Common myeloid progenitor, CD34-positive (primary cell): ENCODE data around the gene CEND1.

ENCODE experiments used
- CTCF ChIA-PET: fragments of 350-600 bp; sonication (Branson Sonifier 250); formaldehyde crosslinking; loops from one replicate; lab custom pipeline; 2021; ENCODE audit warnings: antibody characterized with exemption; lab: Charles Lee
- POLR2A ChIA-PET: fragments of 350-600 bp; sonication (Branson Sonifier 250); formaldehyde crosslinking; loops from one replicate; lab custom pipeline; 2021; ENCODE audit warnings: antibody characterized with exemption; lab: Charles Lee
- DNase-seq, 3 donors: peaks; one replicate each; pipeline versions ENCODE4 v3.0.0 to v3.0.0-alpha.2; 2013
- H3K27ac ChIP-seq, 2 experiments: 1 replicate in 1 of 2; 2 replicates in 1 of 2; pipeline ENCODE4 v1.7.0; 2013; ENCODE audit warnings: inconsistent platforms in 2 of 2, low read length in 2 of 2, mild to moderate bottlenecking in 2 of 2, low read depth in 1 of 2, moderate library complexity in 1 of 2; ENCODE audit not compliant: severe bottlenecking in 2 of 2, insufficient read depth in 1 of 2, poor library complexity in 1 of 2
- H3K27me3 ChIP-seq, 5 experiments: replicated peaks in 2 of 5; 1 replicate in 3 of 5; 2 replicates in 2 of 5; pipeline versions ENCODE4 v1.6.1 to v1.7.0; 2013; ENCODE audit warnings: low read length in 4 of 5, mild to moderate bottlenecking in 2 of 5, moderate library complexity in 2 of 5, inconsistent platforms in 1 of 5; ENCODE audit not compliant: insufficient read depth in 5 of 5, control insufficient read depth in 4 of 5
- H3K36me3 ChIP-seq, 4 experiments: 1 replicate in 2 of 4; 2 replicates in 2 of 4; pipeline versions ENCODE4 v1.6.1 to v1.7.0; 2013; ENCODE audit warnings: low read length in 3 of 4, control low read depth in 1 of 4, mild to moderate bottlenecking in 1 of 4; ENCODE audit not compliant: control insufficient read depth in 4 of 4, insufficient read depth in 4 of 4
- H3K4me1 ChIP-seq, 4 experiments: 1 replicate in 3 of 4; 2 replicates in 1 of 4; pipeline versions ENCODE4 v1.6.1 to v1.7.1; 2013; ENCODE audit warnings: low read length in 3 of 4, mild to moderate bottlenecking in 3 of 4, control low read depth in 1 of 4, inconsistent platforms in 1 of 4, moderate library complexity in 1 of 4; ENCODE audit not compliant: control insufficient read depth in 4 of 4, insufficient read depth in 4 of 4; ENCODE audit errors: control extremely low read depth in 1 of 4
- H3K4me3 ChIP-seq, 7 experiments: 1 replicate in 4 of 7; 2 replicates in 3 of 7; pipeline versions ENCODE4 v1.5.1 to v1.7.0; 2013; ENCODE audit warnings: mild to moderate bottlenecking in 7 of 7, low read length in 6 of 7, moderate library complexity in 6 of 7, inconsistent platforms in 2 of 7, low read depth in 2 of 7, control low read depth in 1 of 7; ENCODE audit not compliant: insufficient read depth in 4 of 7, control insufficient read depth in 1 of 7; ENCODE audit errors: extremely low read depth in 1 of 7
- H3K9me3 ChIP-seq, 5 experiments: 1 replicate in 4 of 5; 2 replicates in 1 of 5; pipeline versions ENCODE4 v1.6.1 to v1.7.1; 2013; ENCODE audit warnings: low read length in 4 of 5, mild to moderate bottlenecking in 2 of 5, inconsistent platforms in 1 of 5, low read depth in 1 of 5, moderate library complexity in 1 of 5; ENCODE audit not compliant: control insufficient read depth in 4 of 5, insufficient read depth in 2 of 5; ENCODE audit errors: control extremely low read depth in 1 of 5
- WGBS: methylation state at CpG from one replicate; pipeline ENCODE4 v1.1.5; 2013; ENCODE audit not compliant: insufficient coverage; 5-methylcytosine and 5-hydroxymethylcytosine counted together

CEND1 gene

DNA sequence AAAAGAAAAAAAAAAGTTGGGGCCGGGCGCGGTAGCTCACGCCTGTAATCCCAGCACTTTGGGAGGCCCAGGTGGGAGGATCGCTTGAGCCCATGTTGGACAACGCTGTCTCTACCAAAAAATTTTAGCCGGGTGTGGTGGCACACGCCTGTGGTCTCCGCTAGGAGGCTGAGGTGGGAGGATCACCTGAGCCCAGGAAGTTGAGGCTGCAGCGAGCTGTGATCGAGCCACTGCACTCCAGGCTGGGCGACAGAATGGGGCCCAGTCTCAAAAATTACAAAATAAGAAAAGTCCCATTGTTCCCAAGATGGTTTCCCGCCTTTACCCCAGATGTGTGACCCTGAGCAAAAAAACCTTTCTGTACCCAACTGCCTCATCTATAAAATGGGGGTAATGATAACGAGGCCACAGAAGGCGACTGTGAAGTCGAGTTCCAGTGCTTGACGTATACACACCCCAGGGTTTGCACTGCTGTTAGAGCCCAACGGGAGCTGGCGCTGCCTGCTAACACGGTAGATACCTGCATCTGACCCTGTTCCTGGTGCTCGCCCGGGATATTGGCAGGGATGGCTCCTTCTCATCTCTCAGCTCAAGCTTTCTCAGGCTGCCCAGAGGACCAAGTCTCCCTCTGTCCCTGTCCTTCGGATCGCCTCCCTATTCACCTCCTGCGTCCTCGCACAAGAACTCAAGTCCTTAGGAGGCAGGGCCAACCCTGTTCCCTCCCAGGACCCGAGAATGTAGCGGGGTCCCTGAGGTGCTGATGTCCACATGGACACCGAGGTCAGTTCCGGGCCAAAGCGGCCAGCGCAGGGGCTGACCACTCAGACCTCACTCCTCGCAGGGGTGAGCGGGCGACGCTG is 18.8 kb upstream of the CEND1 start:
- H3K27me3 ChIP-seq = no peaks in the 10 kb centered on the region
- ChIA-PET POLR2A (interaction anchor here (0.9 to 2.0 kb wide), 5 partner anchors 11 to 102 kb away, joined by 3 to 17 read pairs (median 3); partner anchors contain the start of genes CHID1, PNPLA2 and POLR2L), CTCF (interaction anchor here (0.9 to 1.7 kb wide), 2 partner anchors 10 to 21 kb away, joined by 3 to 7 read pairs; partner anchors contain the start of gene PNPLA2)
- peak overlapping the region; percentile 86 to 97 for H3K27ac ChIP-seq
- H3K36me3 ChIP-seq = peaks cover 5 to 28% (median 24%) of the 10 kb centered on the region in 4 experiments
- peak overlapping the region; percentile 75 to 99 (median 94) for H3K4me3 ChIP-seq
- 36% methylated on average over 36 of the region's 36 CpGs for WGBS
- DNase-seq = no peak
- H3K9me3 ChIP-seq = no peaks in the 10 kb centered on the region
- peaks cover 8 to 53% (median 39%) of the 10 kb centered on the region in 4 experiments for H3K4me1 ChIP-seq

DNA sequence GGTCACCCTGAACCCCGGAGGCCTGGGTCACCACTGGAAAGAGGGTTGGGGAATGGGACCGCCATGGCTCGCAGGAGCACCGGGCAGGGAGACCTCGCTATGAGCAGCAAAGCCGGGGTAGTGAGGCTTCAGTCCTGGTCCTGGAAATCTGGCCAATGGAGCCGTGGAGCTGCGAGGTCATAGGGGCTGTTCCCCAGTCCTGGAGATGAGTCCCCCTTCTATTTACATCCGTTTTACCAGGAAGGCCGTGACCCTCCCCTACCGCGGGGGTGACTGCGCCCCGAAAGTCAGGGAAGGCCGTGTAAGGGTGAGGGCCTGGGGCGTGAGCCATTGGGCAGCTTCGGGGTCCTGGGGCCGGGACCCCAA is 14.7 kb upstream of the CEND1 start:
- peak overlapping the region; percentile 36 to 79 (median 71) for H3K4me3 ChIP-seq
- DNase-seq = no peak
- POLR2A ChIA-PET = no interaction called here
- CTCF ChIA-PET = interaction anchor here (0.8 to 1.4 kb wide), 3 partner anchors 14 to 29 kb away, joined by 3 read pairs; partner anchors contain the start of gene PNPLA2
- no peaks in the 10 kb centered on the region for H3K27me3 ChIP-seq
- H3K4me1 ChIP-seq = peaks cover 2 to 40% (median 32%) of the 10 kb centered on the region in 4 experiments
- peaks cover 0 to 36% (median 16%) of the 10 kb centered on the region in 4 experiments for H3K36me3 ChIP-seq
- H3K9me3 ChIP-seq = no peaks in the 10 kb centered on the region
- H3K27ac ChIP-seq = peak overlapping the region in 1 of 2 experiments; percentile 49
- 9% methylated on average over 4 of the region's 18 CpGs for WGBS

GRCh38 chr11:803770-804598 is 14.1 kb upstream of the CEND1 start:
- no peak for DNase-seq
- CTCF ChIA-PET = interaction anchor here (1.0 to 1.4 kb wide), 3 partner anchors 15 to 28 kb away, joined by 3 to 5 read pairs (median 3); no protein-coding TSS in a partner anchor
- 77% methylated on average over 22 of the region's 26 CpGs for WGBS
- Histone ChIP-seq H3K9me3 (no peaks in the 10 kb centered on the region), H3K36me3 (peaks cover 0 to 40% (median 19%) of the 10 kb centered on the region in 4 experiments), H3K27me3 (no peaks in the 10 kb centered on the region), H3K27ac (peak overlapping the region in 1 of 2 experiments; percentile 49), H3K4me1 (peaks cover 2 to 40% (median 31%) of the 10 kb centered on the region in 4 experiments), H3K4me3 (peak overlapping the region; percentile 36 to 79 (median 71))
- POLR2A ChIA-PET = no interaction called here

GRCh38 chr11:803467-803742 is 13.5 kb upstream of the CEND1 start:
- Histone ChIP-seq H3K4me1 (peaks cover 0 to 36% (median 27%) of the 10 kb centered on the region in 4 experiments), H3K36me3 (peaks cover 0 to 40% (median 19%) of the 10 kb centered on the region in 4 experiments), H3K27ac (no peak overlapping the region), H3K27me3 (no peaks in the 10 kb centered on the region), H3K9me3 (no peaks in the 10 kb centered on the region), H3K4me3 (no peak overlapping the region)
- 94% methylated on average over 2 of the region's 8 CpGs for WGBS
- CTCF ChIA-PET = interaction anchor here (1.4 kb wide), 2 partner anchors 16 to 28 kb away, joined by 3 to 5 read pairs; no protein-coding TSS in a partner anchor
- POLR2A ChIA-PET = no interaction called here
- no peak for DNase-seq

DNA sequence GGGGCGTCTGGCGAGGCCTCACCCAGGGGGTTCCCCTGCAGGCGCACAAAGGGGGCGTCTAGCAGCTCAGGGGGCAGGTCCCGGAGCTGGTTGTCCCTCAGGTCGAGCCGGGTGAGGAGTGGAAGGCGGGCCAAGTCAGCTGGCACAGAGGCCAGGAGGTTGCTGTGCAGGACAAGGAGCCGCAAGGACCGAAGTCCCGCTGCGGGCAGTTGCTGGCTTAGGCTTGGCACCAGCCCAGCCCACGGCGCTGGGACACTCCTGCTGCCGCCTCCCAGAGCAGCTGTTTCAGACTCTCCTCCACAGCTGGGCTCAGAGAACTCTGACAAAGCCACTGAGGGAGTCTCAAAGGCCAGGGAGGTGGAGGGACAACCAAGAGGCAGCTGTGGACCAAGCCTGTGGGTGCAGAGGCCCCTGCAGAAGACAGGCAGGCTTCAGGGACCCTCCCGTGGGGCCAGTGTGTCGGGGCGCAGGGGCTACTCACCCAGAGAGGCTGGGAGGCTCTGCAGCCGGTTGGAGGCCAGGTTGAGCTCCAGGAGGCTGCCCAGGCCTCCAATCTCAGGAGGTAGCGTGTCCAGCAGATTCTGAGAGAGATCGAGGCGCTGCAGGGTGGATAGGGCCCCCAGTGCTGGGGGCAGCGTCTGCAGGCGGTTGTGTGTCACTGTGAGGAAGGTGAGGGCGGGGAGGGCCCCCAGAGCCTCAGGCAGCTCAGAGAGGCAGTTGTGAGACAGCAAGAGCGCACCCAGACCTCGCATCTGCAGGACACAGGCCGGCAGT is 13.0 kb upstream of the CEND1 start:
- POLR2A ChIA-PET = no interaction called here
- CTCF ChIA-PET = interaction anchor here (1.4 kb wide), 1 partner anchor 17 kb away, joined by 5 read pairs; no protein-coding TSS in a partner anchor
- Histone ChIP-seq H3K36me3 (peaks cover 0 to 40% (median 19%) of the 10 kb centered on the region in 4 experiments), H3K27ac (no peak overlapping the region), H3K9me3 (no peaks in the 10 kb centered on the region), H3K27me3 (no peaks in the 10 kb centered on the region), H3K4me3 (no peak overlapping the region), H3K4me1 (peaks cover 0 to 30% (median 27%) of the 10 kb centered on the region in 4 experiments)
- WGBS = 96% methylated on average over 26 of the region's 28 CpGs
- no peak for DNase-seq

- 99% methylated on average over 18 of the region's 21 CpGs for WGBS
- Histone ChIP-seq H3K27me3 (no peaks in the 10 kb centered on the region), H3K36me3 (peaks cover 0 to 40% (median 19%) of the 10 kb centered on the region in 4 experiments), H3K27ac (no peak overlapping the region), H3K4me1 (peaks cover 0 to 34% (median 31%) of the 10 kb centered on the region in 4 experiments), H3K9me3 (no peaks in the 10 kb centered on the region), H3K4me3 (no peak overlapping the region)
- no peak for DNase-seq
- ChIA-PET POLR2A (no interaction called here), CTCF (no interaction called here)
Measured at GRCh38 chr11:802018-802617, 12.2 kb upstream of the CEND1 start.
